ENCODE results near the gene MAD1L1. TPM values are rescaled to one million over a fixed set of nuclear protein-coding genes. Genes with fewer than 3 reads are reported as not detected.

The MAD1L1 gene
- polyA plus RNA-seq, 4 donors: 23.4 to 29.0 (median 25.7) TPM

DNA sequence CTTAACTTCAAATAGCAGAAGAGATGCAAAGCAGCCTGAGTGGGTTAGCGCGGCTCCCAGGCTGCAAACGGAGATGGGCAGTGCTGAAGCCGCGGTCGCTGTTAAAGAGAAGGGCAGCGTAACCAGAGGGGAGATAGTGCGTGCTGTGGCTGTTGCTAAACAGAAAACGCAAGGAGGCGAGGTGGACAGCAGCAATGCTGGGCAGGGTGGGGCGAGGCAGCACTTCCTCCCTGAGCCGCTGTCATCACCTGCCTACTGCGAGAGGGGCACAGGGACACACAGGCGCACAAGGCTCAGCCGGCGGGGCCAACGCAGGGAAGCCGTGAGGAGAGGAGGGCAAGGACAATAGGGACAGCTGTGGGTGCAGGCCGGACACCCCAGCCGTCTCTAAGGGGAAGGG lies 137.3 kb downstream of the MAD1L1 start:
- no peak for DNase-seq (ENCODE audit: low read depth in 4 of 4, low spot score in 2 of 4)

DNA sequence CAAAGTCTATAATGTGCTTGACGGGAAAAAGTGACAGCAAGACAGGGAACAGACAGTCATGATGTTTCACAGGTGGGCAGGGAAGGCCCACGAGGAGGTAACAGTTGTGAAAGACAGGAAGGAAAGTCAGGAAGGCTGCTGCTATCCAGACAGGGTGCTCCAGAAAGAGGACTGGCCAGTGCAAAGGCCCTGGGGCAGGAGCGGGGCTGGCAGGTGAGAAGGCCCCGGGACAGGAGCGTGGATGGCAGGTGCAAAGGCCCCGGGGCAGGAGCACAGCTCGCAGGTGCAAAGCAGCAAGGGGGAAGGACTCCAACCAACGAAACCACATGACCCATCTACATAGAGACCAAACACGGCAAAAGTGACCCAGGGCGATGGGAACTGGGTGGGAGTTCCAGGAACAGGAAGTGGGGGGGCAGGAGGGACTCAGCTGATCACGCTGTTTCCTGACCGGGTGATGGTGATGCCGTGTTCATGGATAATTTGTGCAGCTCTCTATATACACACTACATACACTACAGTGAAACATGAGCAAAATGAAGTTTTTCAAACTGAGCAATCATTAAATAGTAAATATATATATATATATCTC lies 138.2 kb downstream of the MAD1L1 start:
- no peak for DNase-seq (ENCODE audit: low read depth in 4 of 4, low spot score in 2 of 4)

GRCh38 chr7:2093843-2094220 lies 138.9 kb downstream of the MAD1L1 start:
- DNase-seq (ENCODE audit: low read depth in 4 of 4, low spot score in 2 of 4): no peak

DNA sequence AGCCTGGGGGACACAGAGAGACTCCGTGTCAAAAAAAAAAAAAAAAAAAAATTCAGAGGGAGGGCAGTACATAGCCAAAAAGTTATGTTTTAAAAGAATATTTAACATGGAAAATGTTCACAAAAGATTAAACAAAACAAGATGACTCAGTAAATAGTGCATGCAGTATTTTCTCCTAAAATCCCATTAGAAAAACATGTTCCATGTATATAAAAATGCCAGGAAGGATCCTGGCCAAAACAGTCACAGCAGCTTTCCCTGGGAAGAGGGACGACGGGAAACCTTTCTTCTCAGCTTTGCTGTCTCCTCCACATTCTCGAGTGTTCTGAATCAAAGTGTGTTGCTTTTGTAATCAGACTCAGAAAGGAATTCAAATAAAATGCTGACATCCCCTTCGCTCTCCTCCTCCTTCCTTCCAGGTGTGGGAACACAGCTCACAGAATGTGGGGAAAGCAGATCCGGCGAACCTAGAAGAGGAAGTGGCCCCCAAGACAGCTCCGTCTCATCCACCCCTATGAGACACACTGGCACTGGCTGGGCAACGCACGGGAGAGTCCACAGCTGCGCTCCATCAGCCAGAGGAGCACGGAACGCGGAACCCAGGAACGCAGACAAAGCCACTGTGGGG lies 139.4 kb downstream of the MAD1L1 start:
- no peak for DNase-seq (ENCODE audit: low read depth in 4 of 4, low spot score in 2 of 4)

DNA sequence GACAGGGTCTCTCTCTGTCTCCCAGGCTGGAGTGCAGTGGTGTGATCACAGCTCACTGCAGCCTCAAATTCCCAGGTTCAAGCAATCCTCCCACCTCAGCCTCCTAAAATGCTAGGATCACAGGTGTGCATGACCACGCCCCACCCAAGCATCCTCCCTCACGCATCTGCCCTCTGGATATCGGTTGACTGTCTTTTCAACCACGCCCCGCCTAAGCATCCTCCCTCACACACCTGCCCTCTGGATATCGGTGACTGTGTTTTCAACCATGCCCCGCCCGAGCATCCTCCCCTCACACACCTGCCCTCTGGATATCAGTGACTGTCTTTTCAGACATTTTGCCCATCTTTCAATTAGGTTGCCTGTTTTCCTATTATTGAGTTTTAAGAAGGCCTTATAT lies 140.5 kb downstream of the MAD1L1 start:
- no peak for DNase-seq (ENCODE audit: low read depth in 4 of 4, low spot score in 2 of 4)

GRCh38 chr7:2090526-2091520 lies 141.9 kb downstream of the MAD1L1 start:
- DNase-seq (ENCODE audit: low read depth in 4 of 4, low spot score in 2 of 4): no peak

GRCh38 chr7:2088801-2089200 lies 143.9 kb downstream of the MAD1L1 start:
- DNase-seq (ENCODE audit: low read depth in 4 of 4, low spot score in 2 of 4): no peak

GRCh38 chr7:2087744-2088143 lies 145.0 kb downstream of the MAD1L1 start:
- no peak for DNase-seq (ENCODE audit: low read depth in 4 of 4, low spot score in 2 of 4)

DNA sequence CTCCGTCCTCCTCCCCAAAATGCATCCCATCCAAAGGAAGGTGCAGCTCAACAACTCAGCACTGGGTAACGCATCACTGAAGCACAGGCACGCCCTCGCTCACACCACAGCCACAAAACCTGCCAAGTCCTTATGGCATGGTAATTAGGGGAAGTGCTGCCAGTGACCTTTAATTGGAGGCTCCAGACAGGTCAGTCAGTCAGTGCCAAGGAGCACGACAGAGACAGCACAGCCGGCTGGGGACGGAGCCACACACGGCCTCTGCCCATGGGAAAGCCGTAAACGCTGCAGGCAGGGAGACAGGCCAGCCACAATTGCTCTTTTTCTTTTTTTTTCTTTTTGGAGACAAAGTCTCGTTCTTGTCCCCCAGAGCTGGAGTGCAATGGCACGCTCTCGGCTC lies 146.5 kb downstream of the MAD1L1 start:
- DNase-seq (ENCODE audit: low read depth in 4 of 4, low spot score in 2 of 4): no peak

- no peak for DNase-seq (ENCODE audit: low read depth in 4 of 4, low spot score in 2 of 4)
Observed at GRCh38 chr7:2085804-2086203, 146.9 kb downstream of the MAD1L1 start.

DNA sequence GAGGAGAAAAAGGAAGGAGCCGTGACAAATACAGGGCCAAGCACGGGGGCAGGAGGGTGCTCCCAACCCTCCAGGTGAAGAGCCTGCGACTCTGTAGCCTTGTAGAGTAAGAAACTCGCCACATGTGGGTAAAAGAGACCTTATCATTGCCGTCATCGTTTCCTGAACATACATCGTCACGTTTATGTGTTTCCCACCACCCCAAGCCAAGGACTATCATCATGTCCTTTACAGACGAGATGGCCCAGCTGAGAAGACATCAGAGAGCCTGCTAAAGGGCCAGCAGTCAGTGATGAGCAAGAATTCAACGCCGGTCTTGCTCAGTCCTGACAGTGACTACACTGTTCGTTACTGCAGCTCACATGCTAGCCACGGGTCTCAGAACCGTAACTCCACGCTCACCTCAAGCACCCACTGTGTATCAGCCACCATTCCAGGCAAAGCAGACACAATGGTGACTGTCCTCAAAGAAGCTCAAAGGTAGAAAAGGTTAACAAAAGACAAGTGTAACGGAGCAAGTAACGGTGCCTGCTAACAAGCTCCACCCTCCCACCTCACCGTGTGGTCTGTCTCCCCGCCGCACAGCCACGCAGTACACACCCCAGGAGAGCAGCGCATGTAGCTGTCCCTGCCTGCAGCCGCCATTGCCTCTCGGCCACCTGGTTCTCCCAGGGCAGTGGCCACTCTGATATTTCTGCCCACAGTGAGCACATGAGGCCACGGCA lies 147.8 kb downstream of the MAD1L1 start:
- DNase-seq (ENCODE audit: low read depth in 4 of 4, low spot score in 2 of 4): no peak

- no peak for DNase-seq (ENCODE audit: low read depth in 4 of 4, low spot score in 2 of 4)
Observed at GRCh38 chr7:2084331-2084730, 148.4 kb downstream of the MAD1L1 start.

GRCh38 chr7:2083362-2083761 lies 149.4 kb downstream of the MAD1L1 start:
- no peak for DNase-seq (ENCODE audit: low read depth in 4 of 4, low spot score in 2 of 4)

DNA sequence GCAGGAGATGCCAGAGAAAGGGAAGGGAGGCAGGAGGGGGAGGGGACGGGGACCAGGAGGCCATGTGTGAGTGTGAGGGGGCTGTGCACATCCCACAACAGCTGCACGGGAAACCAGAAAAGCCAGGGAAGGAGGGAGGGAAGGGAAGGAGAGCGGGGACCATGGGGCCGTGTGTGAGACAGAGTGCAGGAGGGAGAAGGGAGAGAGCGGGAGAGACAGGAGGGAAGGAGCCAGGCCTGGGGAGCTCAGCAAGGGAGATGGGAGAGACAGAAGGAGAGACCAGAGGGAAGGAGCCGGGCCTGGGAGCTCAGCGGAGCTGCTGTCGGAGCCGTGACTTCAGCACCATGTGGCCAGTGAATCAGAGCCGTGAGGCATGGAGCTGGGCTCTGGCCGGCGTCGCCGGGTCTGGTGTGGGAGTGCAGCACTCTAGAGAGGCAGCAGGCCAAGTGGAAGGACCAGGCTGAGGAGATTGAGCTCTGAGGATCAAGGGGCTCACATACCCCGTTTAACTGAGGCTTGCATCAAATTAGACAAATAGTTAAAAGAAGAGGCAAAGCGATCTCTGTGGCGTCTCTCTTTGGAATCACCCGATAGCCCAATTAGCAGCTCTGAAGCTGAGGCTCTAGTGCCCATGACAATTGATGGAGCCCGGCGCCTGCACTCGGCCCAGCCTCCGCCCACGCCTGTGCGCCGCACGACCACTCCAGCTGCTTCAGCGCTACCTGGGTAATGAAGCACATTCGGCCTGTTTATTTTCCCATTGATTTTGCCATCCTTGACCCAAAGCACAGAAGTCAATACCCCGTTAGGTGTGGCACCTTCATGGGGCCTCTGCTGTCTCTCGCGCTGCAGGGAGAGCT lies 150.4 kb downstream of the MAD1L1 start:
- peak in 1 of 4 donors; percentile 40 for DNase-seq (ENCODE audit: low read depth in 4 of 4, low spot score in 2 of 4)

DNA sequence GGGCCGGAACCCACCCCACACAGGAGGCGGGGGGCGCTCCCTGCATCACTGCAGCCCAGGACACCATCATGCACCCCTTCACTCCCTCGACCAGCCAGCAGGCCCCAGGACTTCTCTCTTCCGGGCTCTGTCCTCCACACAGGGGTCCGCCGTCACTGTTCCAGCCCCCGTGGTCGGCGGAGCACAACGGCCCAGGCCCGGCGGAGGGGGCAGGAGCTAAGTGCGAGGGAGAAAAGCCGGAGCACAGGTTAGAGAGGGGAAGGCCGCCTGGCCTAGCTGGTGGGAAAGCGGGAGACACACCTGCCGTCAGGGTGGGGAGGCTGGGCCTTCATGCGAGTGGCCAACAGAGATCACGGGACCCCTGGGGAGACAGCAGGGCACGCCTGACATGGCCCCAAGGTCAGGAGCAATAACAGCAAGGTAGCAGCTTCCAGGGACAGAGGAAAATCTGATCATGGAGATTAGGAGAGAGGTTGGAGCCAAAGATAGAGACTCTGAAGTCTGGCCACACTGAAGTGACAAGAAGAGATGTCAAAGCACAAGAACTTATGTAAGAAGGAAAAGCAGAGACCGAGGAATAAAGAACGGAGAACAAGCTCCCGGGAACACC lies 151.1 kb downstream of the MAD1L1 start:
- DNase-seq (ENCODE audit: low read depth in 4 of 4, low spot score in 2 of 4): no peak

GRCh38 chr7:2080477-2080876 lies 152.3 kb downstream of the MAD1L1 start:
- DNase-seq (ENCODE audit: low read depth in 4 of 4, low spot score in 2 of 4): no peak

GRCh38 chr7:2080060-2080387 lies 152.7 kb downstream of the MAD1L1 start:
- DNase-seq (ENCODE audit: low read depth in 4 of 4, low spot score in 2 of 4): no peak

DNA sequence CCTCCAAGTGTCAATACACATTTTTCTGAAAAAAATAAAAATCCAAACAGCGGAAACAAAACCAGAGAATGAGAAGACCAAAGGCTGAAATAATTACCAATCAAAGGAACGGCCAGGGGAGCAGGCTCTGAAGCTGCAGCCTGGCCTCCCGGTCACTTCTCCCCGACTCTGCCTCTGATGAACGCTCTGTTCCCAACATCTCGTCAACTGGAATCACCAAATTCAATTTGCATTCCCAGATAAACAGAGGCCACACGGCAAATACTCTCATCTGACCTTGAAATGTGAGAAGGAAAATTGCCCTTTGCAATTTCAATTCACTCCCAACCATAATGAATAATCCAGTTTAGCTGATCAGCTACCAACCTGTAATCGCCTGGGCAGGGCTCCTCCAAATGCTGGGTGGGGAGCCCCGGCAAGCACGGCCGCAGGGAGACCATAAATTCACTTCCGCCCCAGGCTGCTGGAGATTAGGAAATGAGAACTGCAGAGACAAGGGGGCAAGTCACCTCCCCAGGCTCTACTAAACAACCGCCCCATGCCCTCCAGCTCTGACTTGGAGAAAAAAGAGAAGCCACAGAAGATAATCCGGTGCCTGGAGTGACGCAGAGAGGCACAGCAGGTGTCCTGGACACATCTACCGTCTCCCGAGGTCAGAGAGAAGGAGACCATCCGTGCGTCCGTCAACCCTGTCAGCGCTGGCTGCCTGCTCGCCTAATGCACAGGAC lies 153.2 kb downstream of the MAD1L1 start:
- no peak for DNase-seq (ENCODE audit: low read depth in 4 of 4, low spot score in 2 of 4)

- DNase-seq (ENCODE audit: low read depth in 4 of 4, low spot score in 2 of 4): no peak
Observed at GRCh38 chr7:2078899-2079298, 153.8 kb downstream of the MAD1L1 start.

Measured in left renal cortex interstitium (tissue), 4 donors.